GM21447 (cell line): ENCODE data around the gene PRXL2A.
"Not testable (repeated sequence)": the region's sequence is repeated elsewhere in the genome, so short reads cannot be mapped to it uniquely, and the experiment has no call there.

Experiments used
- ATAC-seq: cut with Tn5 transposase; IDR thresholded peaks from one replicate; pipeline ENCODE4 v1.9.1; 2021; ENCODE audit not compliant: unreplicated experiment

Gene PRXL2A

GRCh38 chr10:80473692-80474596 lies 65.6 kb downstream of the PRXL2A start:
- no peak for ATAC-seq

DNA sequence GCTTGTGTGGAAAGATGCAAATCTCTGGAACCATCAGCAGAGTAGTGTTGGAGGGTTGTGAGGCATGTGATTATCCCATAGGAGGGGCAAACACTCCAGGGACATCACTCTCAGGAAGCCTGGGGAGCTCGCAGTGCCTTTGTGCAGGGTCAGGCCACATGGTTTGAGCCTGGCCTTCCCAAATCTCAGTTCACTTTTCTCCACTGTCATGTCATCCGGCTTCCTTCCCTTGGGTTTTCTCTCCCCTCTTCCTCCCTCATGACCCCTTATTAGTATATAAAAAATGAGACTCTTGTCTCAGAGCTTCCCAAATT lies 66.2 kb downstream of the PRXL2A start:
- ATAC-seq, result no peak

GRCh38 chr10:80474941-80475340 lies 66.6 kb downstream of the PRXL2A start:
- no peak for ATAC-seq

DNA sequence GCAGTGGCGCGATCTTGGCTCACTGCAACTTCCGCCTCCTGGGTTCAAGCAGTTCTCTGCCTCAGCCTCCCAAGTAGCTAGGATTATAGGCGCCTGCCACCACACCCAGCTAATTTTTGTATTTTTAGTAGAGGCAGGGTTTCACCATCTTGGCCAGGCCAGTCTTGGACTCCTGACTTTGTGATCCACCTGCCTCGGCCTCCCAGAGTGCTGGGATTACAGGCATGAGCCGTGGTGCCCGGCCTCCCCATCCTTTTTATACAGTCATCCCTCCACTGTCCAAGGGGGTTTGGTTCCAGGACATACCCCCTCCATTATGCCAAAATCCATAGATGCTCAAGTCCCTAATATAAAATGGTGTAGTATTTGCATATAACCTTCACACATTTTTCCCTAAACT lies 67.3 kb downstream of the PRXL2A start:
- ATAC-seq, result not testable (repeated sequence)

DNA sequence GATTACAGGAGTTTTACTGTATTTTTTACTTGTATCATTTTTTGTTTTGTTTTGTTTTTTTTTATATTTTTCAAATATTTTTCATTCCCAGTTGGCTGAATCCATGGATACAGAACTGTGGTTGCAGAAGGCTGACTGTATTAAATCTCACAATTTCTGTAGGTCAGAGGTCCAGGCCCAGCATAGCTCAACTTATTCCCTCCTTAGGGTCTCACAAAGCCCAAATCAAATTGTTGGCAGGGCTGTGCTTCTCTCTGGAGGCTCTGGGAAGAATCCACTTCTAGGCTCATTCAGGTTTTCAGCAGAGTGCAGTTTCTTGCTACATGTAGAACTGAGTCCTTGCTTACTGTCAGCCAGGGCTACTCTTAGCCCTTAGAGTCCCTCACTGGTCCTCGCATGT lies 68.3 kb downstream of the PRXL2A start:
- ATAC-seq, result no peak

DNA sequence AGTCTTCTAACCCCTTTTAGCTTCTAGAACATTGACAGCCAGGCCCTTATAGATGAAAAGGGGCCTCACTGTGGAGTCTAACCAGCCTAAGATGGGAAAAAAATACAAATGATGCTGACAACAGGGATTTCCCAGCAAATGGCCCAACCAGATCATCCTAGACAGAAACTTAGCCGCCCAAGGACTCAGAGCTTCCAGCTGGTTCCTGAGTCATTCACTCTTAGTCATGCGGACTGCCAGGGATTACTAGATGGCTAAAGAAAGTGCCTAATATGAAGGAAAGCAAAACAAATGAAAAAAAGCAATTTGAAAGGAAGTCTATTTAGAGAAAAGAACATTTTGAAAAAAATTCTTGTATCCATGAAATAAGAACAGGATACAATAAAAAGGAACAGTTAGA lies 69.5 kb downstream of the PRXL2A start:
- no peak for ATAC-seq

DNA sequence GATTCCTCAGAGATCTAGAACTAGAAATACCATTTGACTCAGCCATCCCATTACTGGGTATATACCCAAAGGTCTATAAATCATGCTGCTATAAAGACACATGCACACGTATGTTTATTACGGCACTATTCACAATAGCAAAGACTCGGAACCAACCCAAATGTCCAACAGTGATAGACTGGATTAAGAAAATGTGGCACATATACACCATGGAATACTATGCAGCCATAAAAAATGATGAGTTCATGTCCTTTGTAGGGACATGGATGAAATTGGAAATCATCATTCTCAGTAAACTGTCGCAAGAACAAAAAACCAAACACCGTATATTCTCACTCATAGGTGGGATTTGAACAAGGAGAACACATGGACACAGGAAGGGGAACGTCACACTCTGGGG lies 72.0 kb downstream of the PRXL2A start:
- not testable (repeated sequence) for ATAC-seq

DNA sequence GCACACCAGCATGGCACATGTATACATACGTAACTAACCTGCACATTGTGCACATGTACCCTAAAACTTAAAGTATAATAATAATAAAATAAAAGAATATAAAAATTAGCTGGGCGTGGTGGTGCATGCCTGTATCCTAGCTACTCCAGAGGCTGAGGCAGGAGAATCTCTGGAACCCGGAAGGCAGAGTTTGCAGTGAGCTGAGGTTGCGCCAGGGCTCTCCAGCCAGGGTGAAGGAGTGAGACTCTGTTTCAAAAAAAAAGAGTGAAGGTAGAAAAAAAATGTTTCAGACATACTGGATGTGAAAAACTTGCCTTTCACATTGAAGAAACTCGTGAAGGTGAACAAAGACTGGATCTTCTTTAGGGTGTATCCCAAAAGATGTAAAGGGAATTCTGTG lies 72.5 kb downstream of the PRXL2A start:
- no peak for ATAC-seq

GRCh38 chr10:80484243-80484642 lies 75.9 kb downstream of the PRXL2A start:
- no peak for ATAC-seq

DNA sequence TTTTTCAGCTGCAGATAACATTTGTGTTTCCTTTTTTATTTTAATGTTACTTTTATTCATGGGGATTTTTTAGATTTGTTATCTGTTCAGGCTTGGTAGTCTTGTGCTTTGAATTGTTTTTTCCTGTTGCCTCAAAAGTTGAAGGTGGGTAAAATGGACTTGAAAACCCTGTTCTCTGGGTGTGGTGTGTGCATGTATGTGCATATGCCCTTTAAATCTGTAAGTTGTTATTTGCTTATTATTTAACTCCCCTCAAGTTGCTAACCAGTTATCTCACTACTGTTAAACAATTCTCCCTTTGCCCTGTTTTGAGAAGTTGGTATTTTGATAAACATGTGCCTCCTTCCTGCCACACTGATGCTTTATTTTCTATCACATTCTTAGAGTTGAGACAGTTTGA lies 76.3 kb downstream of the PRXL2A start:
- ATAC-seq, result no peak

- ATAC-seq, result no peak
Measured at GRCh38 chr10:80485076-80485945, 77.0 kb downstream of the PRXL2A start.

GRCh38 chr10:80485946-80486764 lies 77.8 kb downstream of the PRXL2A start:
- ATAC-seq, result no peak
